Astrocyte (in vitro differentiated cells and primary cell): ENCODE results near the gene DKKL1.

ENCODE experiments used
- CTCF ChIP-seq: IDR thresholded peaks from 2 replicates; pipeline ENCODE4 v1.5.1; 2011; ENCODE audit warnings: low read depth, mild to moderate bottlenecking, inconsistent platforms, low read length, moderate library complexity; ENCODE audit not compliant: insufficient read depth
- EZH2 ChIP-seq: IDR thresholded peaks from 2 replicates; pipeline ENCODE4 v1.6.1; 2012; ENCODE audit warnings: mild to moderate bottlenecking, low read length, inconsistent platforms; ENCODE audit not compliant: insufficient read depth

DNA sequence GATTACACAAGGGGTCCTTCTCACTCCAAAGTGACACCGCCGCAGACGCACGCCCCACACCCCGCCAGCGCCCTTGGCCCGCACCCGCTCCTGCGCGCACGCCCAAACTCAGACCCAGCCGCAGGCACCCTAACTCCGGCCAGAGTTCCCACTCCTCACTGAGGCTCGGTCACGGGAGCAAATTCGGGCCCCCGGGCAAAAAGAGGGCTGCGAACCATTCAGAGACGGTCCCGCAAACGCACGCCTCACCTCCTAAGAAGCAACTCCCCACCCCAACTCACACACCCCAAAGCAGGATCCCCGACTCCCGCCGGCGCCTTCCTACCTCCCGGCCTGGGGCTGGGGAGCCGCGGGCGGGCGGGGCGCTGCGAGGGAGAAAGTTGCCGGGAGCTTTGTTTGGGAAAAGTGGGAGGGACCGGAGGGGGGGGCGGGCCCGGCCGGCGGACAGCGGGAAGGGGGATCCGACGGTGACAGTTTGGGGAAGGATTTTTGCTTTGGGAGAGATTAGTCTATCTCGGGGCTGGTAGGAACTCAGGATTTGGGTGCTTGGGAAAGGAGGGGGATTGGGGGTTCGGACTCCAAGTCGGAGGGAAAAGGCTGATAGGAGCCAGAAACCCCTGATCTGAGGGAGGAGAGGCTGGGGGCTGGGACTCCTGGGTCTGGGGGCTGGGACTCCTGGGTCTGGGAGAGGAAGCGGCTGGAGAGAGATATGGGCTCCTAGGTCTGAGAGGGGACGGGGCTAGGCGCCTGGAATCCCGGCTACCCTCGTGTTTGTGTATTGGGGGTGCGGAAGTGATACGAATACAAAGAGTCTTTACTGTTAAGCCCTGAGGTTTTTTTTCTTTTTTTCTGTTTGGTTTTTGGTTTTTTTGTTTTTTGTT lies 1.4 kb upstream of the DKKL1 start, which contains the start of gene TEAD2:
- TF ChIP-seq CTCF (no peak), EZH2 (no peak)
